DND-41 (cell line): ENCODE measurements around the gene KLHL3.

ENCODE experiments used
- ATAC-seq: fragments of 200-7000 bp; cut with Tn5 transposase; 3 replicates; pipeline ENCODE4 v1.9.1; 2021; ENCODE audit warnings: low read depth; ENCODE audit not compliant: insufficient read depth
- DNase-seq: peaks from one replicate; pipeline ENCODE4 v3.0.0-alpha.2; 2020
- H2AFZ ChIP-seq: 2 replicates; pipeline ENCODE4 v1.6.0; 2012; ENCODE audit warnings: low read depth, low read length
- H3K27ac ChIP-seq: 2 replicates; pipeline ENCODE4 v1.5.1; 2012; ENCODE audit warnings: low read length, inconsistent platforms
- H3K27me3 ChIP-seq: fragments of 200-600 bp; sonication (generic); 2 replicates; pipeline ENCODE4 v1.6.0; 2012; ENCODE audit warnings: low read length, mild to moderate bottlenecking, inconsistent platforms; ENCODE audit not compliant: insufficient read depth, poor library complexity
- H3K36me3 ChIP-seq: 2 replicates; pipeline ENCODE4 v1.5.1; 2012; ENCODE audit warnings: low read length, inconsistent platforms; ENCODE audit not compliant: insufficient read depth
- H3K4me1 ChIP-seq: 2 replicates; pipeline ENCODE4 v1.5.1; 2012; ENCODE audit warnings: mild to moderate bottlenecking, low read length; ENCODE audit not compliant: insufficient read depth
- H3K4me2 ChIP-seq: 2 replicates; pipeline ENCODE4 v1.6.0; 2012; ENCODE audit warnings: mild to moderate bottlenecking, moderate library complexity, low read length, inconsistent platforms; ENCODE audit not compliant: insufficient read depth
- H3K4me3 ChIP-seq, 2 experiments: fragments of 200-600 bp in 1 of 2; shearing (Covaris generic) in 1 of 2; 2 replicates each; pipeline ENCODE4 v1.5.1; 2012 to 2016; ENCODE audit warnings: inconsistent platforms in 2 of 2, low read length in 2 of 2, mild to moderate bottlenecking in 2 of 2, low read depth in 1 of 2, moderate library complexity in 1 of 2
- H3K79me2 ChIP-seq: 2 replicates; pipeline ENCODE4 v1.6.0; 2012; ENCODE audit warnings: low read length, inconsistent platforms; ENCODE audit not compliant: insufficient read depth
- H3K9ac ChIP-seq: 2 replicates; pipeline ENCODE4 v1.6.0; 2012; ENCODE audit warnings: low read depth, mild to moderate bottlenecking, inconsistent platforms, low read length, moderate library complexity
- H3K9me3 ChIP-seq: 2 replicates; pipeline ENCODE4 v1.5.1; 2012; ENCODE audit warnings: low read length, moderate library complexity, mild to moderate bottlenecking, inconsistent platforms; ENCODE audit not compliant: insufficient read depth, severe bottlenecking
- H4K20me1 ChIP-seq: 2 replicates; pipeline ENCODE4 v1.6.0; 2012; ENCODE audit warnings: low read length; ENCODE audit not compliant: insufficient read depth
- CTCF ChIP-seq: IDR thresholded peaks from 2 replicates; pipeline ENCODE4 v1.5.1; 2012; ENCODE audit warnings: borderline replicate concordance, low read length, moderate library complexity, mild to moderate bottlenecking; ENCODE audit not compliant: poor library complexity, severe bottlenecking; ENCODE audit errors: extremely low read depth
- EZH2 ChIP-seq: IDR thresholded peaks from 3 replicates; pipeline ENCODE4 v1.6.1; 2012; ENCODE audit warnings: borderline replicate concordance, low read depth, mild to moderate bottlenecking, moderate library complexity, low read length, inconsistent platforms; ENCODE audit not compliant: severe bottlenecking

The KLHL3 gene

DNA sequence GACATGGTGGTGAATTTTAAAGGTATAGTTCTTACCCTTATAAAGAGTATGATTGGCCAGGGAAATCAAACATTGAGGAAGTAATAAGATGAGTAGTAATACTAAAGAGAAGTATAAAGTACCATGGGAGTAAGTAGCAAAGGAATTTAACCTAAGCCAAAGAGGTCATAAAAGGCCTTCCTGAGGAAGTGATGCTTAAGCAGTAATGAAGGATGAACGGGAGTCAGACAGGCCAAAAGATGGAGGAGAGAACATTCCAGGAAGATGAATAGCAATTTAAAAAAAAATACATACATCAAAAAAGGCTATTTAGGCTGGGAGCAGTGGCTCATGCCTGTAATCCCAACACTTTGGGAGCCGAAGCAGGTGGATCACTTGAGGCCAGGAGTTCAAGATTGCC is 29.0 kb downstream of the KLHL3 start:
- H3K4me2 ChIP-seq = no peak overlapping the region
- H4K20me1 ChIP-seq = no peaks in the 10 kb centered on the region
- no peak overlapping the region for H3K27ac ChIP-seq
- H3K4me1 ChIP-seq = no peaks in the 10 kb centered on the region
- no peak overlapping the region for H3K4me3 ChIP-seq
- no peaks in the 10 kb centered on the region for H3K36me3 ChIP-seq
- H3K79me2 ChIP-seq = no peaks in the 10 kb centered on the region
- H3K9ac ChIP-seq = no peak overlapping the region
- no peak for TF ChIP-seq CTCF
- TF ChIP-seq EZH2 = no peak
- DNase-seq = no peak
- no peaks in the 10 kb centered on the region for H3K27me3 ChIP-seq
- H3K9me3 ChIP-seq = no peaks in the 10 kb centered on the region
- H2AFZ ChIP-seq = no peak overlapping the region
- ATAC-seq = no peak

DNA sequence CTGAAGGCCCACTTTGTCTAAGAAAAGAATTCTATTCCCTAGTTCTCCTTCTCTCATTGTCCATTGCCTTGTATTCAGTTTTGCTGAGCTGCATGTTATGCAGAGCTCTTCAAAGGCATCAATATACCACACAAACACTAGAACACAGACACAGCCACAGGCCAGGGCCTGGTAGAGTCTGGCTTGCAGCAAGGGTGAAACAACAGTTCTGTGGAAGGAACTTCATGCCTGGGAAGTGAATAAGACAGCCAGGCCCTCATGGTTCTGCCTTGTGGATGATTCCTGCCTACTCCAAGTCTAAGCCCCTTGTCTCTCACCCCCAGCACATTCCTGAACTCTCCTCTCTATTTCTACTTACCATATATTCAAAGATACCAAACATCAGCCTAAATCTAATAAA is 30.8 kb downstream of the KLHL3 start:
- TF ChIP-seq EZH2 (no peak), CTCF (no peak)
- no peak for ATAC-seq
- no peaks in the 10 kb centered on the region for H3K79me2 ChIP-seq
- no peak for DNase-seq
- H3K4me3 ChIP-seq = no peak overlapping the region
- no peak overlapping the region for H3K27ac ChIP-seq
- H3K4me1 ChIP-seq = no peaks in the 10 kb centered on the region
- H3K36me3 ChIP-seq = no peaks in the 10 kb centered on the region
- H4K20me1 ChIP-seq = no peaks in the 10 kb centered on the region
- H3K27me3 ChIP-seq = no peaks in the 10 kb centered on the region
- no peaks in the 10 kb centered on the region for H3K9me3 ChIP-seq
- no peak overlapping the region for H3K9ac ChIP-seq
- H3K4me2 ChIP-seq = no peak overlapping the region
- H2AFZ ChIP-seq = no peak overlapping the region

- H3K36me3 ChIP-seq = no peaks in the 10 kb centered on the region
- DNase-seq = no peak
- H3K27ac ChIP-seq = no peak overlapping the region
- no peaks in the 10 kb centered on the region for H3K4me1 ChIP-seq
- H3K9me3 ChIP-seq = no peaks in the 10 kb centered on the region
- no peak overlapping the region for H3K9ac ChIP-seq
- no peak for ATAC-seq
- no peaks in the 10 kb centered on the region for H4K20me1 ChIP-seq
- H3K4me2 ChIP-seq = no peak overlapping the region
- H2AFZ ChIP-seq = no peak overlapping the region
- H3K27me3 ChIP-seq = no peaks in the 10 kb centered on the region
- TF ChIP-seq EZH2 (no peak), CTCF (no peak)
- no peaks in the 10 kb centered on the region for H3K79me2 ChIP-seq
- H3K4me3 ChIP-seq = no peak overlapping the region
Observed at GRCh38 chr5:137703565-137703964, 32.3 kb downstream of the KLHL3 start.

GRCh38 chr5:137700282-137700680 is 35.6 kb downstream of the KLHL3 start:
- TF ChIP-seq EZH2 = no peak
- TF ChIP-seq CTCF = no peak
- no peak overlapping the region for H3K9ac ChIP-seq
- no peak overlapping the region for H3K27ac ChIP-seq
- H3K4me3 ChIP-seq = no peak overlapping the region
- no peaks in the 10 kb centered on the region for H4K20me1 ChIP-seq
- H3K79me2 ChIP-seq = no peaks in the 10 kb centered on the region
- ATAC-seq = no peak
- no peaks in the 10 kb centered on the region for H3K27me3 ChIP-seq
- no peak overlapping the region for H2AFZ ChIP-seq
- H3K36me3 ChIP-seq = no peaks in the 10 kb centered on the region
- no peak overlapping the region for H3K4me2 ChIP-seq
- H3K4me1 ChIP-seq = peaks cover 11% of the 10 kb centered on the region
- no peak for DNase-seq
- H3K9me3 ChIP-seq = no peaks in the 10 kb centered on the region
